Right hindlimb (tissue), 1 donor: ENCODE measurements around the gene FAM131C.
"Not testable (repeated sequence)": the region's sequence is repeated elsewhere in the genome, so short reads cannot be mapped to it uniquely, and the experiment has no call there.

Experiments used
- DNase-seq: peaks from one replicate; pipeline ENCODE4 v3.0.0-alpha.2; 2018

The FAM131C gene, protein sequence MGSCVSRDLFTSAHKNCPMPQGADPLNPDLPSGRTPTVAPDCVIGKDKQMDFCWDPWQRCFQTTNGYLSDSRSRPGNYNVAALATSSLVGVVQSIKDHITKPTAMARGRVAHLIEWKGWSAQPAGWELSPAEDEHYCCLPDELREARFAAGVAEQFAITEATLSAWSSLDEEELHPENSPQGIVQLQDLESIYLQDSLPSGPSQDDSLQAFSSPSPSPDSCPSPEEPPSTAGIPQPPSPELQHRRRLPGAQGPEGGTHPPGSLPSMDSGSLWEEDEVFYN

DNA sequence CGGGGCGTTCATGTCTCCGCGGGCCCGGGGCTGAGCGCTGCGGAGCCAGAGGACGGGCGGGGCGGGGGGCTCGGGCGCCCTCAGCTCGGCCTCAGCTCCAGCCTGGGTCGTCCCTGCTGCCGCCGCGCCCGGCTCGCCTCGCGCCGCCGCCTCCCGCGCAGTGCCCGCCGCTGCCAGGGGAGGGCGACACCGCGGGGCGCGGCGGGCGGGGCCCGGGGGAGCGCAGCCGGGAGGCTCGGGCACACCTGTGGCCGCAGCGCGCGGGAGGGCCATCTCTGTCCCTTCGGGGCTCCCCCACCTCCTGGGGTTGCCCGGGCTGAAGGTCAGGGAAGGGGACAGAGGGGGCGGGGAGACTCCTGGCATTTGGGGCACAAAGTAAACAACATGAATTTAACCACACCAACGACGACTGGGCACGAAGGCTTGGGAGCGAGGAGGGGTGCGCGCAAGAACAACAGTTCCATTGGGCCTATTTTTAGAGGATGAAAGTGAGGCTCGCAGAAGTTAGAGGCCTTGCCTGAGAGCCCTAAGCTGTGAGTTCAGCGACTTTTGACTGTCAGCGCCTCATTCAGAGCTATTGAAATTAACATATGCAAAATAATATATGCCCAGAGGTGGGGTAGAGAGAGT, at the start of gene FAM131C:
FAM131C (minus strand) TSS at position 162 of the 630 bp plus-strand sequence. CDS start 209 bp downstream, outside the sequence.
- DNase-seq = no peak

- no peak for DNase-seq
Measured at GRCh38 chr1:16122916-16123315, 49.5 kb upstream of the FAM131C start.

DNA sequence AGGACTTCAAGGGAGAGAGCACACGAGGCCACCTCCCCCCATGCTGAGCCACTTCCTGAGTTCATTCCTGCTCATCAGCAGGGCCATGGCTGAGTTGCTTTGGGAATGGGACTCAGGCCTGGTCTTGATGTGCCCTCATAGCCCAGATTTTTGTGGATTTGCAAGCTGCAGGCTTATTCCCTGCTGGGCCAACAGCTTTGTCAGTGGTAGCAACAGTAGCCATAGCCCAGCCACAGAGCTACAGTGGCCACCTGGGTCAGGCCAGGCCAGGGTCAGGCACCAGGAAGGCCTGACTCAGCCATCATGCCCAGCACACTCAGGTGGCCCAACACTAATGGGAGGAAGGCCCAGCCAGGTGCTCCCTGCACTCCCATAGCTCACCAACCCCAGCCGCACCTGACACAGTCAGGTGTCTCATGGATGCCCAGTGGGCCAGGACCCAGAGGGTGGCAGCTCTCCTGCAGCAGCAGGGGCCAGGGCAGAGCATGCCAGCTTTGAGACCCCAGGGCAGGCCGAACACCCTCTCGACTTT, 49.0 kb upstream of the FAM131C start:
- peak; percentile 16 for DNase-seq

GRCh38 chr1:16120940-16121410, 47.5 kb upstream of the FAM131C start:
- DNase-seq = no peak

DNA sequence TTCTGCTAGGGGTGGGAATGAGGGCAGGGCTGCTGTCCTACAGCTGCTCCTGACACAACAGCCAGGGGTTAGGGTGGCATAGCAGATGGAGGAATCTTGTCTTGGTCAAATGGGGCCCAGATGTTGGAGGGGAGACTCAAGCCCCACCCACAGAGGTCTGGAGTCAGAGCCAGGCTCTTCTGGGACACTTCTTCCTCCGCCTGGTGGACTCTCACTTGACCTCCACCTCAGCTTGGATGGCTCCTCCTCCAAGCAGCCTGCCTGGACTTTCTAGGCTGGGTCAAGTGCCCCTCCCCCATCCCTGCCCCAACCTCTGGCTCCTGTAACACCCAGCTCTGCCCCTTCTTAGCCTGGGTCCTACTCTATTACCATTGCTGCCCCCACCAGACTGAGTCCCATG, 47.0 kb upstream of the FAM131C start:
- no peak for DNase-seq

GRCh38 chr1:16119926-16120325, 46.5 kb upstream of the FAM131C start:
- no peak for DNase-seq

DNA sequence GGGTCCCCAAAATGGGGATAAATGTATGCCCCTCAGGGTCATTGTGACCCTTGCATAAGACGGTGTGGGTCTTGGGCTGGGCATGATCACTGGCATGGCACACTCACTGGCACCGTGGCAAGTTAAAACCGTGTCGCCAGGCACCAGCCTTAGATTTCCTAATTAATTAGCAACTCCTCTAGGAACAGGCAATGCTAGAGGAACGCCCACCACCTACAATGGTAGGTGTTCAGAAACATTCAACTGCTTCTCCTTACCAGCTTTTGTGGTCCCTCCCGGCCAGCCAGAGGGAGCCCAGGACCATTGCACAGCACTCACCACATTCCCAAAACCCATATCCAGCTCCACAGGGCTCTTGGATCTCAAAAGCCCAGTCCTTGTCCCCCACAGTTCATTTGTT, 46.1 kb upstream of the FAM131C start:
- no peak for DNase-seq

- DNase-seq = no peak
Measured at GRCh38 chr1:16118706-16119105, 45.3 kb upstream of the FAM131C start.

GRCh38 chr1:16117936-16118335, 44.5 kb upstream of the FAM131C start:
- DNase-seq = no peak

GRCh38 chr1:16117369-16117768, 43.9 kb upstream of the FAM131C start:
- no peak for DNase-seq

DNA sequence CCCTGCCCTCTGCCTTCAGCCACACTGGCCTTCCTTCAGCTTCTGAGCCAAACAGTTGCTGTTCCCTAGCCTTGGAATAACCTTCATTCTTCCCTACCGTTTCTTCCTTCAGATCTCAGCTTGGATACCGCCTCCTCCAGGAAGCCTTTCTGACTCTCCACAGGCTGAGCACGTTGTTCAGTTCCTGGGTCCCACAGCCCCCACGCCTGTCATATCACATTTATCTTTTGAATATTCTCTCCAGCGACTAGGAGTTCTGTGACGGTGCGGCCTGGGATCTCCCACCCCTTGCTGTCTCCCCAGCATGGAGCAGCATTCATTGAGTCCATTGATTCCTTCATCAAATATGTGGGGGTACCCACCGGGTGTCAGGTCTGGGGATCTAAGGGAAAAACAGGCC, 43.2 kb upstream of the FAM131C start:
- DNase-seq = no peak

GRCh38 chr1:16116002-16116401, 42.6 kb upstream of the FAM131C start:
- no peak for DNase-seq

DNA sequence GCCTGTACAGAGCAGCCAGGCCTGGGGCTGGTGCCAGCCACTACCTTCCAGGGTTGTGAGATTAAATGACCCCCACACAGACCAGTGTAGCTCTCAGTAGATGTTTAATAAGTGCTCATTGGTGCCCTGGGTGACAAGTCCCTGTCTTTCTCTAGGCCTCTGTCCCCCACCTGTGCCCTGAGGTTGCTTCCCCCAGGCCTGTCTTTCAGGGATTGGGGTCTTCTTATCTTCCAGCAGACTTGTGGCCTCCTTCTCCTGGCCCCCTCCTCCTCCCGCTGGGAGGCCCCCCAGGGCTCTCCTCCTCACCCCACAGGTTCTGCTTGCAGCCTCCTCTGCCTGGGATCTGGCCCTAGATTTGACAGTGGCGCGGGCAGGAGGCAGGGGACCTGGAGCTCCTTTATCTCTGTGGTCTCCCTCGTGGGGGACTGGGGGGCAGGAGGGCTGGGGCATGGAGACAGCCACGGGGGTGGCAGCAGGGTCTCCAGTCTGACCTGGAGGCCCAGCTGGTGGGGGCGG, 42.1 kb upstream of the FAM131C start:
- no peak for DNase-seq

- peak; percentile 41 for DNase-seq
Measured at GRCh38 chr1:16114527-16115467, 41.3 kb upstream of the FAM131C start.

DNA sequence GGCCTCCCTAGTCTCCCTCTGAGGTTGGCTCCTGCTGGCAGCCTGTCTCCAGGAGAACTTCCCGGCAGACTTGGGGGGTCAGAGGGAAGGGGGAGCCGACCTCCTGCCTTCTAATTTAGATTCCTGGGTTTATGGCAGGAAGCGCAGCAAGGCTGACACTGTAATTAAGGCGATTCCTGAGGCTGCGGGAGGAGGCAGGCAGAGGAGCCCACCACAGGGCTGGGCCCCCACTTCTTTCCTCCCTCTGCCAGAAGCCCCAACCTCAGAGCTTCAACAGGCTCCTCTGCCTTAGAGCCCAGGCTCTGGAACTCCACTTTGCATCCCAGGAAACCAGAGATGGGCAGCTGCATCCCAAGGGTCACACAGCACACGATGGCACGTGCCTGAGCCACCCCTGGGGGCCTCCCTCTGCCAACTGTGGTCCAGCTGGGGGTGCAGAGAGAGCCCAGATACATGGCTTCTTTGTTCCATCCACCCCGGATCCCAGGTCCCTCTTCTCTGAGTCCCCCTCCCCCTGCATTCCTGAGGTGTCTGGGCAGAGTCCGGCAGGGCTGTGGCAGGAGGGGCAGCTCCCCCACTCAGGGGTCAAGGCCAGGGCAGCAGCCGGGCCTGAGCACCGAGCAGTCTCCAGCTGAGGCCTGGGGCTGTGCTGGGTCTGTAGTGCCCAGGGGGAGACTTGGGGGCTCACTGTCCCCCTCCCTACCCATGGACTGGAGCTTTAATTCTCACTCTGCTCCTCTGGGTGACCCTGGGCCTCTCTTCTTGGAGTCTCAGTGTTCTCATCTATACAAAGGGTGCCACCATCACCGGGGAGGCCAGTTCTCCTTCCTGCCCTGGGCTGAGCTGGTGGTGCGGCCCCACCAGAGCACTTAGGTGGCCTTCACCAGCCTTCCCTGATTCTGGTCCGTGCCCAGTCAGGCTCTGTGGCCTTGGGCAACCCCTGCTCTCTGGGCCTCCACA, 39.4 kb upstream of the FAM131C start:
- peak; percentile 68 for DNase-seq

DNA sequence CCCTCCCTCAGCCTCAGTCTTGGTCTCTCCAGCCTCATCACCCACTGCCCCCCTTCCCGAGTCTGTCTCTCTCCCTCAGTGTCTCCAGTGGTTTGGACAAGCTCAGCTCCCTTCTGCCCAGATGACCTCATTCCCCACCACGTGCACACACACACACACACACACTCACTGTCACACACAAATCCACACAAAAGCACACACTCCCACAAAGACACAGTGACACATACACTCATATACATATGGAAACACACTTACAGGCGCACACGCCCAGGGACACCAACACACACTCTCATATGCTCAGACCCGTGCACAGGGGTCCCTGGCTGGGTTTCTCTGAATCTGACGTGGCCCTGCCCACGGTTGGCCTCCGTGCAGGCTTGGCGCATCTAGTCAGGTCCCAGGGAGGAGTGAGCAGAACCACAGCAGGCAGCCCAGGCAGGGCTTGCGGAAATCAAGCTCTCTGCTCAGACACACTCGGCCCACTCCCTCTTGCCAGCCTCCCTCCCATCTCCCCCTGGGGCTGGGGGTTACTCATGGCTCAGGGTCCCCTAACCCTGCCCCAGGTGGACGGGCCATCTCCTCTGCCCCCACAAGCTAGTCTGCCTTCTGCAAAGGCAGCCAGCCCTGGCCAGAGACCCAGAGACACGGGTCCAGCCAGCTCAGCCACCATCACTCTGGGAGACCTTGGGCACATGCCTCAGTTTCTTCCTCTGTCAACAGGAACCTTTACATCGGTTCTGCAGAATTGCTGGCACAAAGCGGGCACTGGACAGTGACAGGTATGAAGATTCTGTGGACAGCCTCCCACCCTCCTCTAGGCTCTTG, 38.5 kb upstream of the FAM131C start:
- DNase-seq = peak; percentile 80

- DNase-seq = no peak
Measured at GRCh38 chr1:16110884-16111283, 37.4 kb upstream of the FAM131C start.

GRCh38 chr1:16110456-16110855, 37.0 kb upstream of the FAM131C start:
- DNase-seq = no peak

- no peak for DNase-seq
Measured at GRCh38 chr1:16109571-16109970, 36.1 kb upstream of the FAM131C start.

- DNase-seq = not testable (repeated sequence)
Measured at GRCh38 chr1:16107039-16107438, 33.6 kb upstream of the FAM131C start.

GRCh38 chr1:16101623-16102022, 28.2 kb upstream of the FAM131C start:
- DNase-seq = no peak
